ENCODE results near the gene TEAD1.

DNA sequence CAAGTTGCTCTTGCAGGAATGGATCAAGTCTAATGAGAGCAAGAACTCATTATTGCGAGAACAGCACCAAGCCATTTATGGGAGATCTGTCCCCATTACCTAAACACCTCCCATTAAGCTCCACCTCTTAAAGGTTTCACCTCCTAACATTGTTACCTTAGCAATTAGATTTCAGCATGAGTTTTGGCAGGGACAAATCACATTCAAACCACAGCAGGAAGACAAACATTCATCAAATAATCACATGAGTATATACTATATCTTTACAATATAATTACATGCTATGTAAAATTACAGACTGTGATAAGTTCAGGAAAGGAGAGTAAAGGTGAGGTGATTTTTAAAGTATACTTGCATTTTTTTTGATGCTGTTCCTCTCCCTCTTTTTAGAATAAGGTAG is 6.6 kb upstream of the TEAD1 start:
- TF ChIP-seq, protein P1, sequence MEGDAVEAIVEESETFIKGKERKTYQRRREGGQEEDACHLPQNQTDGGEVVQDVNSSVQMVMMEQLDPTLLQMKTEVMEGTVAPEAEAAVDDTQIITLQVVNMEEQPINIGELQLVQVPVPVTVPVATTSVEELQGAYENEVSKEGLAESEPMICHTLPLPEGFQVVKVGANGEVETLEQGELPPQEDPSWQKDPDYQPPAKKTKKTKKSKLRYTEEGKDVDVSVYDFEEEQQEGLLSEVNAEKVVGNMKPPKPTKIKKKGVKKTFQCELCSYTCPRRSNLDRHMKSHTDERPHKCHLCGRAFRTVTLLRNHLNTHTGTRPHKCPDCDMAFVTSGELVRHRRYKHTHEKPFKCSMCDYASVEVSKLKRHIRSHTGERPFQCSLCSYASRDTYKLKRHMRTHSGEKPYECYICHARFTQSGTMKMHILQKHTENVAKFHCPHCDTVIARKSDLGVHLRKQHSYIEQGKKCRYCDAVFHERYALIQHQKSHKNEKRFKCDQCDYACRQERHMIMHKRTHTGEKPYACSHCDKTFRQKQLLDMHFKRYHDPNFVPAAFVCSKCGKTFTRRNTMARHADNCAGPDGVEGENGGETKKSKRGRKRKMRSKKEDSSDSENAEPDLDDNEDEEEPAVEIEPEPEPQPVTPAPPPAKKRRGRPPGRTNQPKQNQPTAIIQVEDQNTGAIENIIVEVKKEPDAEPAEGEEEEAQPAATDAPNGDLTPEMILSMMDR (conservative IDR thresholded peaks at IDR 0.05; ENCODE audit: low read depth in 2 of 2), result no peak
- TF ChIP-seq EZH2 (IDR thresholded peaks at IDR 0.05; ENCODE audit: low read depth, unreplicated experiment) (no peak), EZH2phosphoT487 (IDR thresholded peaks at IDR 0.05; ENCODE audit: unreplicated experiment) (no peak), CREB1 (CRISPR knock-in tag; IDR thresholded peaks at IDR 0.05; ENCODE audit: low read depth) (no peak), POLR2AphosphoS5 (IDR thresholded peaks at IDR 0.05; ENCODE audit: low read depth) (no peak), STAT1 (IDR thresholded peaks at IDR 0.05; ENCODE audit: unreplicated experiment) (no peak)
- TF ChIP-seq, protein P2, sequence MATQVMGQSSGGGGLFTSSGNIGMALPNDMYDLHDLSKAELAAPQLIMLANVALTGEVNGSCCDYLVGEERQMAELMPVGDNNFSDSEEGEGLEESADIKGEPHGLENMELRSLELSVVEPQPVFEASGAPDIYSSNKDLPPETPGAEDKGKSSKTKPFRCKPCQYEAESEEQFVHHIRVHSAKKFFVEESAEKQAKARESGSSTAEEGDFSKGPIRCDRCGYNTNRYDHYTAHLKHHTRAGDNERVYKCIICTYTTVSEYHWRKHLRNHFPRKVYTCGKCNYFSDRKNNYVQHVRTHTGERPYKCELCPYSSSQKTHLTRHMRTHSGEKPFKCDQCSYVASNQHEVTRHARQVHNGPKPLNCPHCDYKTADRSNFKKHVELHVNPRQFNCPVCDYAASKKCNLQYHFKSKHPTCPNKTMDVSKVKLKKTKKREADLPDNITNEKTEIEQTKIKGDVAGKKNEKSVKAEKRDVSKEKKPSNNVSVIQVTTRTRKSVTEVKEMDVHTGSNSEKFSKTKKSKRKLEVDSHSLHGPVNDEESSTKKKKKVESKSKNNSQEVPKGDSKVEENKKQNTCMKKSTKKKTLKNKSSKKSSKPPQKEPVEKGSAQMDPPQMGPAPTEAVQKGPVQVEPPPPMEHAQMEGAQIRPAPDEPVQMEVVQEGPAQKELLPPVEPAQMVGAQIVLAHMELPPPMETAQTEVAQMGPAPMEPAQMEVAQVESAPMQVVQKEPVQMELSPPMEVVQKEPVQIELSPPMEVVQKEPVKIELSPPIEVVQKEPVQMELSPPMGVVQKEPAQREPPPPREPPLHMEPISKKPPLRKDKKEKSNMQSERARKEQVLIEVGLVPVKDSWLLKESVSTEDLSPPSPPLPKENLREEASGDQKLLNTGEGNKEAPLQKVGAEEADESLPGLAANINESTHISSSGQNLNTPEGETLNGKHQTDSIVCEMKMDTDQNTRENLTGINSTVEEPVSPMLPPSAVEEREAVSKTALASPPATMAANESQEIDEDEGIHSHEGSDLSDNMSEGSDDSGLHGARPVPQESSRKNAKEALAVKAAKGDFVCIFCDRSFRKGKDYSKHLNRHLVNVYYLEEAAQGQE (IDR thresholded peaks at IDR 0.05; ENCODE audit: unreplicated experiment), result no peak
- TF ChIP-seq, protein P3, sequence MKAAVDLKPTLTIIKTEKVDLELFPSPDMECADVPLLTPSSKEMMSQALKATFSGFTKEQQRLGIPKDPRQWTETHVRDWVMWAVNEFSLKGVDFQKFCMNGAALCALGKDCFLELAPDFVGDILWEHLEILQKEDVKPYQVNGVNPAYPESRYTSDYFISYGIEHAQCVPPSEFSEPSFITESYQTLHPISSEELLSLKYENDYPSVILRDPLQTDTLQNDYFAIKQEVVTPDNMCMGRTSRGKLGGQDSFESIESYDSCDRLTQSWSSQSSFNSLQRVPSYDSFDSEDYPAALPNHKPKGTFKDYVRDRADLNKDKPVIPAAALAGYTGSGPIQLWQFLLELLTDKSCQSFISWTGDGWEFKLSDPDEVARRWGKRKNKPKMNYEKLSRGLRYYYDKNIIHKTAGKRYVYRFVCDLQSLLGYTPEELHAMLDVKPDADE (IDR thresholded peaks at IDR 0.05), result no peak
- TF ChIP-seq, protein P4, sequence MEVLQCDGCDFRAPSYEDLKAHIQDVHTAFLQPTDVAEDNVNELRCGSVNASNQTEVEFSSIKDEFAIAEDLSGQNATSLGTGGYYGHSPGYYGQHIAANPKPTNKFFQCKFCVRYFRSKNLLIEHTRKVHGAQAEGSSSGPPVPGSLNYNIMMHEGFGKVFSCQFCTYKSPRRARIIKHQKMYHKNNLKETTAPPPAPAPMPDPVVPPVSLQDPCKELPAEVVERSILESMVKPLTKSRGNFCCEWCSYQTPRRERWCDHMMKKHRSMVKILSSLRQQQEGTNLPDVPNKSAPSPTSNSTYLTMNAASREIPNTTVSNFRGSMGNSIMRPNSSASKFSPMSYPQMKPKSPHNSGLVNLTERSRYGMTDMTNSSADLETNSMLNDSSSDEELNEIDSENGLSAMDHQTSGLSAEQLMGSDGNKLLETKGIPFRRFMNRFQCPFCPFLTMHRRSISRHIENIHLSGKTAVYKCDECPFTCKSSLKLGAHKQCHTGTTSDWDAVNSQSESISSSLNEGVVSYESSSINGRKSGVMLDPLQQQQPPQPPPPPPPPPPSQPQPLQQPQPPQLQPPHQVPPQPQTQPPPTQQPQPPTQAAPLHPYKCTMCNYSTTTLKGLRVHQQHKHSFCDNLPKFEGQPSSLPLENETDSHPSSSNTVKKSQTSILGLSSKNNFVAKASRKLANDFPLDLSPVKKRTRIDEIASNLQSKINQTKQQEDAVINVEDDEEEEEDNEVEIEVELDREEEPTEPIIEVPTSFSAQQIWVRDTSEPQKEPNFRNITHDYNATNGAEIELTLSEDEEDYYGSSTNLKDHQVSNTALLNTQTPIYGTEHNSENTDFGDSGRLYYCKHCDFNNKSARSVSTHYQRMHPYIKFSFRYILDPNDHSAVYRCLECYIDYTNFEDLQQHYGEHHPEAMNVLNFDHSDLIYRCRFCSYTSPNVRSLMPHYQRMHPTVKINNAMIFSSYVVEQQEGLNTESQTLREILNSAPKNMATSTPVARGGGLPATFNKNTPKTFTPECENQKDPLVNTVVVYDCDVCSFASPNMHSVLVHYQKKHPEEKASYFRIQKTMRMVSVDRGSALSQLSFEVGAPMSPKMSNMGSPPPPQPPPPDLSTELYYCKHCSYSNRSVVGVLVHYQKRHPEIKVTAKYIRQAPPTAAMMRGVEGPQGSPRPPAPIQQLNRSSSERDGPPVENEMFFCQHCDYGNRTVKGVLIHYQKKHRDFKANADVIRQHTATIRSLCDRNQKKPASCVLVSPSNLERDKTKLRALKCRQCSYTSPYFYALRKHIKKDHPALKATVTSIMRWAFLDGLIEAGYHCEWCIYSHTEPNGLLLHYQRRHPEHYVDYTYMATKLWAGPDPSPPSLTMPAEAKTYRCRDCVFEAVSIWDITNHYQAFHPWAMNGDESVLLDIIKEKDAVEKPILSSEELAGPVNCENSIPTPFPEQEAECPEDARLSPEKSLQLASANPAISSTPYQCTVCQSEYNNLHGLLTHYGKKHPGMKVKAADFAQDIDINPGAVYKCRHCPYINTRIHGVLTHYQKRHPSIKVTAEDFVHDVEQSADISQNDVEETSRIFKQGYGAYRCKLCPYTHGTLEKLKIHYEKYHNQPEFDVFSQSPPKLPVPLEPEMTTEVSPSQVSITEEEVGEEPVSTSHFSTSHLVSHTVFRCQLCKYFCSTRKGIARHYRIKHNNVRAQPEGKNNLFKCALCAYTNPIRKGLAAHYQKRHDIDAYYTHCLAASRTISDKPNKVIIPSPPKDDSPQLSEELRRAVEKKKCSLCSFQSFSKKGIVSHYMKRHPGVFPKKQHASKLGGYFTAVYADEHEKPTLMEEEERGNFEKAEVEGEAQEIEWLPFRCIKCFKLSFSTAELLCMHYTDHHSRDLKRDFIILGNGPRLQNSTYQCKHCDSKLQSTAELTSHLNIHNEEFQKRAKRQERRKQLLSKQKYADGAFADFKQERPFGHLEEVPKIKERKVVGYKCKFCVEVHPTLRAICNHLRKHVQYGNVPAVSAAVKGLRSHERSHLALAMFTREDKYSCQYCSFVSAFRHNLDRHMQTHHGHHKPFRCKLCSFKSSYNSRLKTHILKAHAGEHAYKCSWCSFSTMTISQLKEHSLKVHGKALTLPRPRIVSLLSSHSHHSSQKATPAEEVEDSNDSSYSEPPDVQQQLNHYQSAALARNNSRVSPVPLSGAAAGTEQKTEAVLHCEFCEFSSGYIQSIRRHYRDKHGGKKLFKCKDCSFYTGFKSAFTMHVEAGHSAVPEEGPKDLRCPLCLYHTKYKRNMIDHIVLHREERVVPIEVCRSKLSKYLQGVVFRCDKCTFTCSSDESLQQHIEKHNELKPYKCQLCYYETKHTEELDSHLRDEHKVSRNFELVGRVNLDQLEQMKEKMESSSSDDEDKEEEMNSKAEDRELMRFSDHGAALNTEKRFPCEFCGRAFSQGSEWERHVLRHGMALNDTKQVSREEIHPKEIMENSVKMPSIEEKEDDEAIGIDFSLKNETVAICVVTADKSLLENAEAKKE (CRISPR knock-in tag; IDR thresholded peaks at IDR 0.05), result no peak
